NCI-H774 (cell line): ENCODE results near the gene TALDO1.

Experiments
- DNase-seq: peaks from one replicate; lab custom pipeline; 2025; lab: John Stamatoyannopoulos, UW

Gene TALDO1

GRCh38 chr11:769887-770641 lies 22.8 kb downstream of the TALDO1 start:
- no peak for DNase-seq

- no peak for DNase-seq
Observed at GRCh38 chr11:770642-771616, 23.7 kb downstream of the TALDO1 start.

GRCh38 chr11:771617-772204 lies 24.4 kb downstream of the TALDO1 start:
- no peak for DNase-seq

- DNase-seq: no peak
Observed at GRCh38 chr11:772429-773390, 25.4 kb downstream of the TALDO1 start.

GRCh38 chr11:773425-773824 lies 26.2 kb downstream of the TALDO1 start:
- no peak for DNase-seq

GRCh38 chr11:773830-774229 lies 26.6 kb downstream of the TALDO1 start:
- no peak for DNase-seq

- no peak for DNase-seq
Observed at GRCh38 chr11:774873-775592, 27.8 kb downstream of the TALDO1 start.

- DNase-seq: no peak
Observed at GRCh38 chr11:776263-776560, 28.9 kb downstream of the TALDO1 start.

- no peak for DNase-seq
Observed at GRCh38 chr11:776561-777287, 29.5 kb downstream of the TALDO1 start.

GRCh38 chr11:777288-778255 lies 30.3 kb downstream of the TALDO1 start, which contains the start of gene GATD1:
Gene GATD1, minus strand, starts transcription at chr11:777487. Its CDS starts 25 bp downstream, at chr11:777462.
- DNase-seq: peak; percentile 80

GRCh38 chr11:778976-779954 lies 32.0 kb downstream of the TALDO1 start:
- no peak for DNase-seq

- no peak for DNase-seq
Observed at GRCh38 chr11:779955-780532, 32.8 kb downstream of the TALDO1 start.

GRCh38 chr11:782264-783174 lies 35.3 kb downstream of the TALDO1 start:
- DNase-seq: no peak

- DNase-seq: peak; percentile 44
Observed at GRCh38 chr11:783581-784015, 36.3 kb downstream of the TALDO1 start.

GRCh38 chr11:786235-787083 lies 39.2 kb downstream of the TALDO1 start:
- DNase-seq: no peak
